RWPE2 (cell line): ENCODE measurements around the gene MDFIC.

Experiments used
- ATAC-seq: fragments of 200-7000 bp; cut with Tn5 transposase; 3 replicates; pipeline ENCODE4 v1.9.1; 2021; ENCODE audit warnings: low read depth
- DNase-seq: peaks from one replicate; pipeline ENCODE4 v3.0.0-alpha.2; 2020; ENCODE audit warnings: low spot score
- H3K27ac ChIP-seq: fragments of 450-650 bp; 2 replicates; pipeline ENCODE4 v1.5.1; 2017; ENCODE audit warnings: mild to moderate bottlenecking; ENCODE audit not compliant: poor library complexity, severe bottlenecking
- H3K27me3 ChIP-seq: fragments of 250-450 bp; sonication (Bioruptor Pico); 2 replicates; pipeline ENCODE4 v1.5.1; 2021; ENCODE audit warnings: mild to moderate bottlenecking, moderate library complexity; ENCODE audit not compliant: insufficient read depth, poor library complexity, severe bottlenecking
- H3K36me3 ChIP-seq: fragments of 250-450 bp; sonication (Bioruptor Pico); 2 replicates; pipeline ENCODE4 v1.5.1; 2020; ENCODE audit warnings: low read depth, mild to moderate bottlenecking, moderate library complexity
- H3K4me1 ChIP-seq: fragments of 250-450 bp; sonication (Bioruptor Pico); 2 replicates; pipeline ENCODE4 v1.5.1; 2021; ENCODE audit warnings: mild to moderate bottlenecking, moderate library complexity; ENCODE audit not compliant: insufficient read depth, poor library complexity, severe bottlenecking
- H3K4me3 ChIP-seq: fragments of 250-450 bp; sonication (Bioruptor Pico); 2 replicates; pipeline ENCODE4 v1.5.1; 2021; ENCODE audit warnings: mild to moderate bottlenecking, moderate library complexity; ENCODE audit not compliant: severe bottlenecking
- H3K9me3 ChIP-seq: fragments of 250-450 bp; sonication (Bioruptor Pico); 2 replicates; pipeline ENCODE4 v1.5.1; 2021; ENCODE audit warnings: mild to moderate bottlenecking, moderate library complexity; ENCODE audit not compliant: severe bottlenecking
- CTCF ChIP-seq: fragments of 450-650 bp; IDR thresholded peaks from one replicate; pipeline ENCODE4 v1.5.1; 2017; ENCODE audit warnings: mild to moderate bottlenecking, moderate library complexity; ENCODE audit not compliant: poor library complexity, severe bottlenecking

The MDFIC gene

DNA sequence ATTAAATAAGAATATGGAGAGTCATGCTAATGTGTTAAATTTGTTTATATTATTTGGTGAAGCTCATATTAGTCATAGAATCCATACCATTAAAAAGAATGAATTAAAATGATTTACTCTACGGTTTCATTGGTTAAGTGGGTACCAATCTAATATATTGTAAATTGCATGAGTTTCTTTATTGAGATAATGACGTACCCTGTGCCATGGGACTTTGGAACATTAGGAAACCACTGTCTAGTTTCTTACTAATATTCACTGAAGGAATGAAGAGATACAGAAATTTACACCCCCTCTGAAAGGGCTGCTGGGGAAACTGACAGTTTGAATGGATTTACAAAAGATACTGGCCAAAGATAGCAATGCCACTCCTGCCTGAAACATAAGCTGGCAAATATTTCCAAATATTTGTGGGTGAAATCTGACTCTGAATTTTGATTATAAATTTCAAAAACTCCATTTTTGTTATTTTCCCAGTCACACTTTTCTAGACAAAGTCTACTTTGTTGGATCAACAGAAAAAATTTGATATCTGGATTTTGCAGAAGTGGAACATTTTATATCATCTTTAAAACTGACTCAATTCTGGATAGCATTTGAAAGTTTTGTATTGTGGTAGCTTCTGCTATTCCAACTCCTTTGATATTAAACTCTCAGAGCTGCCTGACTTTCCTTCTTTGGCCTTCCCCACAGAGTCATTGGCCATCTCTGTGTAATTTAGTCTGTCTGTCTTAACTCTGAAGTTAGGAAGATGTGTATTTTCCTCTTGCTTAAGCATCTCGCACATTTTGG lies 22.3 kb downstream of the MDFIC start:
- no peaks in the 10 kb centered on the region for H3K9me3 ChIP-seq
- ATAC-seq: no peak
- no peak for DNase-seq
- H3K36me3 ChIP-seq: no peaks in the 10 kb centered on the region
- H3K4me3 ChIP-seq: no peak overlapping the region
- no peaks in the 10 kb centered on the region for H3K4me1 ChIP-seq
- TF ChIP-seq CTCF: no peak
- no peaks in the 10 kb centered on the region for H3K27me3 ChIP-seq
- no peak overlapping the region for H3K27ac ChIP-seq

GRCh38 chr7:114944745-114945625 lies 23.1 kb downstream of the MDFIC start:
- Histone ChIP-seq H3K27ac (no peak overlapping the region), H3K4me3 (no peak overlapping the region), H3K27me3 (no peaks in the 10 kb centered on the region), H3K36me3 (no peaks in the 10 kb centered on the region), H3K9me3 (no peaks in the 10 kb centered on the region), H3K4me1 (no peaks in the 10 kb centered on the region)
- TF ChIP-seq CTCF: no peak
- DNase-seq (no peak), ATAC-seq (no peak)

DNA sequence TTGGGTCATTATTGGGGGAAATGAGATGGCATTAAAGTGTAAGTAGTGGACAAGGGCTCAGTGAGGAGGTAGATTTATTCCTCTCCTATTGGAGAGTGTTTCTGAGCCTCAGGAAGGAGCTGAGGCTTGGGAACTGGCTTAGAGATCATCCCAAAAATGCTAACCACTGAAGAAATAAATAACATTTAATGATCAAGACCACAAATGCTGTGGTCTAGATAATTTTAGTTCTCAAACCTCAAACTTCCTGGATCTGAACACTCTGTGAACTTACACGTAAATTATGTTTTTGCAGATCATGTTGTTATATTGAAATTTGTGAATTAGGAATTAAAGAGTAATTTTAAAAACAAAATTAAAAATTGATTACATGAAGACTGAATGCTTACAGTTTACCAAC lies 27.3 kb downstream of the MDFIC start:
- no peak for TF ChIP-seq CTCF
- Histone ChIP-seq H3K27ac (no peak overlapping the region), H3K36me3 (no peaks in the 10 kb centered on the region), H3K4me3 (no peak overlapping the region), H3K9me3 (no peaks in the 10 kb centered on the region), H3K4me1 (no peaks in the 10 kb centered on the region), H3K27me3 (no peaks in the 10 kb centered on the region)
- DNase-seq (no peak), ATAC-seq (no peak)

GRCh38 chr7:114952296-114952695 lies 30.4 kb downstream of the MDFIC start:
- DNase-seq: no peak
- no peak for ATAC-seq
- no peak overlapping the region for H3K27ac ChIP-seq
- H3K4me3 ChIP-seq: no peak overlapping the region
- no peak for TF ChIP-seq CTCF
- H3K27me3 ChIP-seq: no peaks in the 10 kb centered on the region
- H3K36me3 ChIP-seq: no peaks in the 10 kb centered on the region
- H3K9me3 ChIP-seq: no peaks in the 10 kb centered on the region
- no peaks in the 10 kb centered on the region for H3K4me1 ChIP-seq
